GM19438 (cell line): ENCODE data around the gene GFOD2.
"Not testable (repeated sequence)": the region's sequence is repeated elsewhere in the genome, so short reads cannot be mapped to it uniquely, and the experiment has no call there.

Experiments used
- ATAC-seq: cut with Tn5 transposase; IDR thresholded peaks from one replicate; pipeline ENCODE4 v1.9.1; 2021; ENCODE audit warnings: low read depth; ENCODE audit not compliant: unreplicated experiment

GFOD2 gene

GRCh38 chr16:67719048-67719777, at the start of gene GFOD2:
GFOD2 (minus strand) TSS chr16:67719316; CDS start chr16:67685715, 33,601 bp downstream.
- ATAC-seq, result peak; percentile 81

GRCh38 chr16:67767953-67768352, 48.8 kb upstream of the GFOD2 start:
- ATAC-seq, result no peak

- no peak for ATAC-seq
Observed at GRCh38 chr16:67766291-67766690, 47.2 kb upstream of the GFOD2 start.

- no peak for ATAC-seq
Observed at GRCh38 chr16:67764158-67764667, 45.1 kb upstream of the GFOD2 start.

GRCh38 chr16:67763066-67763465, 44.0 kb upstream of the GFOD2 start:
- no peak for ATAC-seq

- ATAC-seq, result no peak
Observed at GRCh38 chr16:67762385-67762784, 43.3 kb upstream of the GFOD2 start.

GRCh38 chr16:67761924-67762323, 42.8 kb upstream of the GFOD2 start:
- no peak for ATAC-seq

GRCh38 chr16:67760956-67761230, 41.8 kb upstream of the GFOD2 start:
- ATAC-seq, result no peak

GRCh38 chr16:67760206-67760955, 41.3 kb upstream of the GFOD2 start:
- ATAC-seq, result no peak

GRCh38 chr16:67758966-67759365, 39.9 kb upstream of the GFOD2 start:
- no peak for ATAC-seq

- no peak for ATAC-seq
Observed at GRCh38 chr16:67758006-67758405, 38.9 kb upstream of the GFOD2 start.

- no peak for ATAC-seq
Observed at GRCh38 chr16:67752641-67753040, 33.5 kb upstream of the GFOD2 start.

- not testable (repeated sequence) for ATAC-seq
Observed at GRCh38 chr16:67751331-67751730, 32.2 kb upstream of the GFOD2 start.

GRCh38 chr16:67750466-67750865, 31.4 kb upstream of the GFOD2 start:
- ATAC-seq, result peak; percentile 81

GRCh38 chr16:67749436-67750078, 30.4 kb upstream of the GFOD2 start:
- no peak for ATAC-seq

- no peak for ATAC-seq
Observed at GRCh38 chr16:67748834-67749233, 29.7 kb upstream of the GFOD2 start.

- ATAC-seq, result no peak
Observed at GRCh38 chr16:67746846-67747245, 27.7 kb upstream of the GFOD2 start.

GRCh38 chr16:67741118-67741517, 22.0 kb upstream of the GFOD2 start:
- ATAC-seq, result no peak

- ATAC-seq, result no peak
Observed at GRCh38 chr16:67740391-67740790, 21.3 kb upstream of the GFOD2 start.

- ATAC-seq, result no peak
Observed at GRCh38 chr16:67736858-67737257, 17.7 kb upstream of the GFOD2 start.

GRCh38 chr16:67734731-67735201, 15.7 kb upstream of the GFOD2 start:
- ATAC-seq, result no peak
